HepG2 (cell line): Measurements from ENCODE around the gene EXOSC9. TPM values are rescaled to one million over a fixed set of nuclear protein-coding genes. Genes with fewer than 3 reads are reported as not detected.

Source experiments
- ATAC-seq: fragments of 200-7000 bp; cut with Tn5 transposase; 3 replicates; pipeline ENCODE4 v1.9.1; 2020; ENCODE audit warnings: mild to moderate bottlenecking, moderate library complexity
- BruUV-seq: library from RNA; stranded (reverse); fragments of 400-500 nt; replicated peaks from 2 replicates; lab custom pipeline; 2021; lab: Mats Ljungman, UMichigan
- CTCF ChIA-PET: fragments of 300-600 bp; formaldehyde crosslinking; extraction: SDS; loops from one replicate; lab custom pipeline; 2021; ENCODE audit warnings: low total read pairs, inconsistent platforms, low intra/inter-chr PET ratio; lab: Yijun Ruan, JAX
- POLR2A ChIA-PET: fragments of 350-600 bp; sonication (Branson Sonifier 250); formaldehyde crosslinking; loops from one replicate; lab custom pipeline; 2020; ENCODE audit warnings: antibody characterized with exemption, inconsistent platforms; lab: Yijun Ruan, JAX
- DNase-seq: peaks from one replicate; pipeline ENCODE4 v3.0.0-alpha.2; 2015; ENCODE audit warnings: low spot score
- FAIRE-seq: peaks from 3 replicates; lab custom pipeline; 2011; peaks lifted over from hg19 to GRCh38; lab: Jason Lieb, UNC
- H2AFZ ChIP-seq: one replicate; pipeline ENCODE4 v1.6.1; 2011; ENCODE audit warnings: low read length, inconsistent platforms
- H3K27ac ChIP-seq: fragments of 300-600 bp; 3 replicates; pipeline ENCODE4 v1.8.0; 2011; ENCODE audit warnings: mixed run types, mild to moderate bottlenecking, mixed read lengths, low read length, inconsistent platforms; ENCODE audit not compliant: insufficient read depth; ENCODE audit errors: extremely low read length
- H3K27me3 ChIP-seq, 2 experiments: fragments of 200-600 bp in 1 of 2; 2 replicates in 1 of 2; 3 replicates in 1 of 2; pipeline versions ENCODE4 v1.6.0 to v1.8.0; 2011; ENCODE audit warnings: low read length in 2 of 2, mild to moderate bottlenecking in 2 of 2, moderate library complexity in 2 of 2, inconsistent platforms in 1 of 2; ENCODE audit not compliant: insufficient read depth in 2 of 2, control insufficient read depth in 1 of 2
- H3K36me3 ChIP-seq, 2 experiments: fragments of 200-600 bp in 1 of 2; replicated peaks in 1 of 2; 2 replicates in 1 of 2; 3 replicates in 1 of 2; pipeline versions ENCODE4 v1.5.1 to v1.8.0; 2011; ENCODE audit warnings: low read length in 2 of 2, inconsistent platforms in 1 of 2; ENCODE audit not compliant: insufficient read depth in 2 of 2, control insufficient read depth in 1 of 2
- H3K4me1 ChIP-seq: 2 replicates; pipeline ENCODE4 v1.5.1; 2012; ENCODE audit warnings: low read length, inconsistent platforms; ENCODE audit not compliant: insufficient read depth
- H3K4me2 ChIP-seq: 2 replicates; pipeline ENCODE4 v1.6.0; 2011; ENCODE audit warnings: low read depth, low read length, inconsistent platforms
- H3K4me3 ChIP-seq, 3 experiments: fragments of 200-600 bp in 1 of 3; sonication (generic), shearing (Covaris generic) in 1 of 3; replicated peaks in 1 of 3; 2 replicates each; pipeline ENCODE4 v1.5.1; 2011 to 2016; ENCODE audit warnings: low read length in 3 of 3, inconsistent platforms in 2 of 3, low read depth in 2 of 3, mild to moderate bottlenecking in 2 of 3, control low read depth in 1 of 3, mixed read lengths in 1 of 3; ENCODE audit not compliant: insufficient read depth in 1 of 3
- H3K79me2 ChIP-seq: one replicate; pipeline ENCODE4 v1.6.1; 2011; ENCODE audit warnings: low read length, inconsistent platforms; ENCODE audit not compliant: insufficient read depth
- H3K9ac ChIP-seq: 2 replicates; pipeline ENCODE4 v1.6.0; 2011; ENCODE audit warnings: mild to moderate bottlenecking, low read depth, low read length, inconsistent platforms; ENCODE audit not compliant: insufficient read depth
- H3K9me3 ChIP-seq: 2 replicates; pipeline ENCODE4 v1.5.1; 2012; ENCODE audit warnings: mild to moderate bottlenecking, low read length
- H4K20me1 ChIP-seq: 2 replicates; pipeline ENCODE4 v1.6.0; 2011; ENCODE audit warnings: inconsistent platforms, mild to moderate bottlenecking, low read length, moderate library complexity; ENCODE audit not compliant: insufficient read depth
- BCLAF1 ChIP-seq: fragments of 450-650 bp; IDR thresholded peaks from 2 replicates; pipeline ENCODE4 v1.6.1; 2017; ENCODE audit warnings: mild to moderate bottlenecking
- BORCS8-MEF2B ChIP-seq: sonication (generic); formaldehyde crosslinking; IDR thresholded peaks from 2 replicates; pipeline ENCODE4 v1.8.0; 2022; ENCODE audit warnings: mild to moderate bottlenecking, missing genetic modification reagents
- CBX1 ChIP-seq: IDR thresholded peaks from one replicate; pipeline ENCODE4 v1.6.1; 2016; ENCODE audit warnings: antibody characterized with exemption, low read depth
- CENPBD1 ChIP-seq: sonication (generic); formaldehyde crosslinking; IDR thresholded peaks from 2 replicates; pipeline ENCODE4 v1.8.0; 2022; ENCODE audit warnings: missing genetic modification reagents, low read depth, mild to moderate bottlenecking, borderline replicate concordance
- FOXM1 ChIP-seq: sonication (generic); formaldehyde crosslinking; IDR thresholded peaks from 2 replicates; pipeline ENCODE4 v1.5.0; 2020; ENCODE audit warnings: missing genetic modification reagents
- KDM4B ChIP-seq: sonication (generic); formaldehyde crosslinking; IDR thresholded peaks from 2 replicates; pipeline ENCODE4 v1.4.0; 2020; ENCODE audit warnings: missing genetic modification reagents
- MED8 ChIP-seq: sonication (generic); formaldehyde crosslinking; IDR thresholded peaks from 2 replicates; pipeline ENCODE4 v1.8.1; 2023; ENCODE audit warnings: mild to moderate bottlenecking, missing genetic modification reagents; ENCODE audit not compliant: insufficient replicate concordance
- NFKB2 ChIP-seq: sonication (generic); formaldehyde crosslinking; IDR thresholded peaks from 2 replicates; pipeline ENCODE4 v1.4.0; 2020; ENCODE audit warnings: missing genetic modification reagents, borderline replicate concordance
- NR2F6 ChIP-seq, 2 experiments: IDR thresholded peaks; 2 replicates each; pipeline ENCODE4 v1.6.1; 2016; ENCODE audit warnings: antibody characterized with exemption in 1 of 2, mild to moderate bottlenecking in 1 of 2
- PAWR ChIP-seq: sonication (generic); formaldehyde crosslinking; IDR thresholded peaks from 2 replicates; pipeline ENCODE4 v1.4.0; 2020; ENCODE audit warnings: missing genetic modification reagents, mild to moderate bottlenecking, borderline replicate concordance
- PRMT3 ChIP-seq: sonication (generic); formaldehyde crosslinking; IDR thresholded peaks from 2 replicates; pipeline ENCODE4 v1.8.1; 2022; ENCODE audit warnings: low read depth, mild to moderate bottlenecking, moderate library complexity, missing genetic modification reagents, borderline replicate concordance
- SCMH1 ChIP-seq: sonication (generic); formaldehyde crosslinking; IDR thresholded peaks from 2 replicates; pipeline ENCODE4 v1.9.0; 2021; ENCODE audit warnings: missing genetic modification reagents, mild to moderate bottlenecking, borderline replicate concordance
- SKIL ChIP-seq: sonication (generic); formaldehyde crosslinking; IDR thresholded peaks from 2 replicates; pipeline ENCODE4 v1.8.0; 2022; ENCODE audit warnings: missing genetic modification reagents, mild to moderate bottlenecking, moderate library complexity, borderline replicate concordance
- SMAD1 ChIP-seq: sonication (generic); formaldehyde crosslinking; IDR thresholded peaks from 2 replicates; pipeline ENCODE4 v1.4.0; 2020; ENCODE audit warnings: missing genetic modification reagents, low read depth, mild to moderate bottlenecking, borderline replicate concordance
- ZBTB43 ChIP-seq: sonication (generic); formaldehyde crosslinking; conservative IDR thresholded peaks from 2 replicates; pipeline ENCODE4 v1.4.0; 2020; ENCODE audit warnings: missing genetic modification reagents
- ZNF367 ChIP-seq: sonication (generic); formaldehyde crosslinking; IDR thresholded peaks from 2 replicates; pipeline ENCODE4 v1.4.0; 2020; ENCODE audit warnings: missing genetic modification reagents, borderline replicate concordance
- ZNF674 ChIP-seq: sonication (generic); formaldehyde crosslinking; IDR thresholded peaks from 2 replicates; pipeline ENCODE4 v1.5.0; 2020; ENCODE audit warnings: low read depth, mild to moderate bottlenecking, missing genetic modification reagents
- ZNF879 ChIP-seq: sonication (generic); formaldehyde crosslinking; IDR thresholded peaks from 2 replicates; pipeline ENCODE4 v1.8.1; 2023; ENCODE audit warnings: missing genetic modification reagents
- WGBS: methylation state at CpG from one replicate; pipeline ENCODE4 v1.1.6; 2017; ENCODE audit warnings: low lambda C conversion rate; 5-methylcytosine and 5-hydroxymethylcytosine counted together
- in situ Hi-C: cut with HindIII; loops from 2 replicates; pipeline ENCODE4 v1.10.0; 2017; ENCODE audit warnings: low pct_unique_long_range_greater_than_20kb; ENCODE audit not compliant: extremely low pct_ligation_motif_present
- intact Hi-C: fragments of 100-400 bp; cut with micrococcal nuclease; formaldehyde crosslinking; loops from one replicate; pipeline ENCODE4 v1.10.0; 2022; ENCODE audit not compliant: unreplicated experiment
- polyA plus RNA-seq, 8 experiments: library from polyadenylated mRNA; depleted of rRNA in 3 of 8; stranded (reverse) in 7 of 8; unstranded in 1 of 8; fragments of >200 nt; fragmentation: Illumina TruSeq in 4 of 8; extraction: Trizol in 4 of 8; gene quantifications; 2 replicates each; pipeline versions ENCODE4 v1.2.1 to v1.2.3, GENCODE V29; 2011 to 2016; ENCODE audit warnings: low read depth in 4 of 8, missing spikeins in 1 of 8, mixed read lengths in 1 of 8; ENCODE audit not compliant: insufficient read depth in 1 of 8
- total RNA-seq, 5 experiments: library from RNA; depleted of rRNA; stranded (reverse); fragments of >200 nt; fragmentation: Illumina TruSeq; extraction: Trizol; gene quantifications; 2 replicates each; pipeline ENCODE4 v1.2.3, GENCODE V29; 2016; ENCODE audit warnings: low read depth in 1 of 5

The EXOSC9 gene
- total and polyA plus RNA-seq, 2 of the 13 experiments (the other 11 are each of a cell fraction or from before 2014, with no cell fraction given) = 26.0 to 48.0 TPM

GRCh38 chr4:121785479-121785878 lies 15.6 kb upstream of the EXOSC9 start:
- no TSS peak for BruUV-seq
- H3K4me1 ChIP-seq = no peaks in the 10 kb centered on the region
- DNase-seq = no peak
- no peak overlapping the region for H2AFZ ChIP-seq
- H3K4me2 ChIP-seq = no peak overlapping the region
- H3K4me3 ChIP-seq = no peak overlapping the region
- no peak overlapping the region for H3K9ac ChIP-seq
- H3K36me3 ChIP-seq = no peaks in the 10 kb centered on the region
- CTCF ChIA-PET = no interaction called here
- no peak for TF ChIP-seq SCMH1
- TF ChIP-seq SMAD1 (CRISPR knock-in tag) = no peak
- TF ChIP-seq ZNF879 (CRISPR knock-in tag) = no peak
- no peak for TF ChIP-seq CENPBD1 (CRISPR knock-in tag)
- TF ChIP-seq NFKB2 (CRISPR knock-in tag) = no peak
- no peak for TF ChIP-seq NR2F6 (IDR thresholded peaks at IDR 0.05)
- no peak for TF ChIP-seq NR2F6 (CRISPR knock-in tag; IDR thresholded peaks at IDR 0.05)
- no peak for TF ChIP-seq ZBTB43 (CRISPR knock-in tag)
- TF ChIP-seq PAWR (CRISPR knock-in tag) = no peak
- no peak for TF ChIP-seq CBX1
- TF ChIP-seq ZNF367 (CRISPR knock-in tag) = no peak
- no peak for TF ChIP-seq BORCS8-MEF2B (CRISPR knock-in tag)
- TF ChIP-seq FOXM1 (CRISPR knock-in tag) = no peak
- TF ChIP-seq MED8 = no peak
- no peak for TF ChIP-seq BCLAF1
- no peak for TF ChIP-seq PRMT3 (CRISPR knock-in tag)
- no peak for TF ChIP-seq ZNF674
- no peak for TF ChIP-seq SKIL (CRISPR knock-in tag)
- no peak for TF ChIP-seq KDM4B (CRISPR knock-in tag)
- H3K27me3 ChIP-seq = no peaks in the 10 kb centered on the region
- ATAC-seq = peak; percentile 66
- POLR2A ChIA-PET = no interaction called here
- no peaks in the 10 kb centered on the region for H3K79me2 ChIP-seq
- 44% methylated on average over 4 of the region's 4 CpGs for WGBS
- in situ Hi-C loops (no loop called here), intact Hi-C loops (no loop called here)
- H3K9me3 ChIP-seq = no peaks in the 10 kb centered on the region
- no peak for FAIRE-seq
- H4K20me1 ChIP-seq = no peaks in the 10 kb centered on the region
- H3K27ac ChIP-seq = no peak overlapping the region
